ENCODE data around the gene CTTNBP2.

The CTTNBP2 gene

GRCh38 chr7:117873310-117874190 lies at the start of gene CTTNBP2:
CTTNBP2 (minus strand) TSS chr7:117873441; CDS start chr7:117873415, 26 bp downstream.
- peak; percentile 53 for DNase-seq

- DNase-seq: no peak
Measured at GRCh38 chr7:117916309-117916708, 43.1 kb upstream of the CTTNBP2 start.

GRCh38 chr7:117912421-117912820 lies 39.2 kb upstream of the CTTNBP2 start:
- no peak for DNase-seq

- DNase-seq: no peak
Measured at GRCh38 chr7:117908031-117908795, 35.0 kb upstream of the CTTNBP2 start.

- no peak for DNase-seq
Measured at GRCh38 chr7:117907049-117907640, 33.9 kb upstream of the CTTNBP2 start.

GRCh38 chr7:117902314-117902889 lies 29.2 kb upstream of the CTTNBP2 start:
- no peak for DNase-seq

GRCh38 chr7:117901089-117901797 lies 28.0 kb upstream of the CTTNBP2 start:
- DNase-seq: no peak

- no peak for DNase-seq
Measured at GRCh38 chr7:117896339-117896738, 23.1 kb upstream of the CTTNBP2 start.

GRCh38 chr7:117895276-117895675 lies 22.0 kb upstream of the CTTNBP2 start:
- no peak for DNase-seq

- DNase-seq: no peak
Measured at GRCh38 chr7:117894037-117894436, 20.8 kb upstream of the CTTNBP2 start.

- DNase-seq: no peak
Measured at GRCh38 chr7:117892821-117893220, 19.6 kb upstream of the CTTNBP2 start.

GRCh38 chr7:117889611-117890010 lies 16.4 kb upstream of the CTTNBP2 start:
- no peak for DNase-seq

- DNase-seq: no peak
Measured at GRCh38 chr7:117888627-117889026, 15.4 kb upstream of the CTTNBP2 start.

- no peak for DNase-seq
Measured at GRCh38 chr7:117882594-117882993, 9.4 kb upstream of the CTTNBP2 start.

- no peak for DNase-seq
Measured at GRCh38 chr7:117876761-117877160, 3.5 kb upstream of the CTTNBP2 start.

- peak; percentile 65 for DNase-seq
Measured at GRCh38 chr7:117875566-117875965, 2.3 kb upstream of the CTTNBP2 start.

GRCh38 chr7:117874191-117874700 lies 1.0 kb upstream of the CTTNBP2 start:
- DNase-seq: no peak

GRCh38 chr7:117872561-117873309 lies 506 bp downstream of the CTTNBP2 start:
- DNase-seq: peak; percentile 40

- DNase-seq: peak; percentile 47
Measured at GRCh38 chr7:117871778-117872538, 1.3 kb downstream of the CTTNBP2 start.

- DNase-seq: no peak
Measured at GRCh38 chr7:117871401-117871777, 1.9 kb downstream of the CTTNBP2 start.
